ENCODE measurements around the gene GORASP2. TPM values are rescaled to one million over a fixed set of nuclear protein-coding genes. Genes with fewer than 3 reads are reported as not detected.

Gene GORASP2
- total RNA-seq, 1 experiment from 2014 or later = 97.7 TPM

DNA sequence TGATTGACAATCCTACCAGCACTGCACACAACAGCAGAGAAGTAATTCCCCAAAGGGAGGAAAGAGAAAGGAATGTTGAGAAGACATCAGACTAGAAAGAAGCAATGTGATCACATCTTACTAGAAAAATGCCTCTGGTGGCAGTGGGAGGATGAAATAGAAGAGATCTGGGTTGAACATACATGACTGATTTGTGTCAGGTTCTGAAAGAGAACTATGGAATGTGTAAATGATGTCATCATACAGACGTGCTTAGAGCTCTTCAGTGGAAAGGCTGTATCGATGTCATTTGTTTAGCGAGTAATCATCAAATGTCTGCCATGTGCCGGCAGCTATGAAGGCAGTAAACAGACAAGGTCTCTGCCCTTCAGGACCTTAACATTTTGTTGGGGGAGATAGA is 24.9 kb downstream of the GORASP2 start:
- H4K20me1 ChIP-seq (ENCODE audit: control insufficient read depth, insufficient read depth, insufficient read length) = no peaks in the 10 kb centered on the region
- DNase-seq = no peak
- H3K56ac ChIP-seq (ENCODE audit: insufficient read length, low read depth, low read length) = no peak overlapping the region

More for the DNA sequence above, 24.9 kb downstream of the GORASP2 start:
- Histone ChIP-seq H3K18ac (ENCODE audit: insufficient read length, low read depth, low read length) (no peak overlapping the region), H2BK20ac (ENCODE audit: low read depth, low read length, poor library complexity, severe bottlenecking) (no peak overlapping the region), H2BK15ac (ENCODE audit: low read depth, low read length) (no peak overlapping the region), H4K8ac (replicated peaks; ENCODE audit: insufficient read length, low read depth, low read length) (no peak overlapping the region), H3K4ac (ENCODE audit: low read depth, low read length) (no peak overlapping the region), H3K79me2 (ENCODE audit: insufficient read depth, low read length) (no peaks in the 10 kb centered on the region), H2BK12ac (ENCODE audit: insufficient read length, low read depth, low read length) (no peak overlapping the region), H2BK120ac (ENCODE audit: low read depth, low read length, poor library complexity, severe bottlenecking) (no peak overlapping the region), H3K4me2 (ENCODE audit: insufficient read depth, insufficient read length, low read length) (no peak overlapping the region), H3K27ac (ENCODE audit: insufficient read length, low read depth, low read length) (no peak overlapping the region), H3T11ph (ENCODE audit: low read length) (no peak overlapping the region), H3K4me1 (ENCODE audit: insufficient read depth, low read length) (no peaks in the 10 kb centered on the region), H2AK5ac (ENCODE audit: insufficient read length, low read length) (no peak overlapping the region), H3K23ac (ENCODE audit: insufficient read length, low read depth, low read length) (no peak overlapping the region), H3K79me1 (ENCODE audit: insufficient read depth, low read depth, low read length, poor library complexity, severe bottlenecking) (no peaks in the 10 kb centered on the region), H3K23me2 (ENCODE audit: insufficient read length, low read depth, low read length, poor library complexity, severe bottlenecking) (no peaks in the 10 kb centered on the region), H4K91ac (ENCODE audit: insufficient read length, low read depth, low read length) (no peak overlapping the region), H2AFZ (ENCODE audit: low read length) (no peak overlapping the region), H3K9me3 (ENCODE audit: control insufficient read depth, low read depth, low read length) (no peaks in the 10 kb centered on the region), H3K9ac (ENCODE audit: extremely low read depth, insufficient read length, low read length) (no peak overlapping the region), H2BK5ac (ENCODE audit: insufficient read length, low read length) (no peak overlapping the region), H3K14ac (ENCODE audit: insufficient read depth, low read length) (no peak overlapping the region), H4K5ac (ENCODE audit: insufficient read length, low read depth, low read length) (no peak overlapping the region), H3K27me3 (ENCODE audit: insufficient read depth, low read length) (no peaks in the 10 kb centered on the region)
- Mint-ChIP-seq H3K9me3 (no peaks in the 10 kb centered on the region), H3K4me1 (no peaks in the 10 kb centered on the region), H3K27ac (no peak overlapping the region; a peak in 1 of 7 replicates), H3K36me3 (ENCODE audit: insufficient read depth in 1 of 3, low read depth in 3 of 3) (peaks cover 52 to 88% (median 83%) of the 10 kb centered on the region in 3 experiments), H3K4me3 (no peak overlapping the region), H3K27me3 (ENCODE audit: low read depth) (no peaks in the 10 kb centered on the region)
- no CpG with 5 or more reads among the region's 4 CpGs for WGBS (ENCODE audit: extremely low coverage, insufficient read length, low lambda C conversion rate)
- TF ChIP-seq, protein P1, sequence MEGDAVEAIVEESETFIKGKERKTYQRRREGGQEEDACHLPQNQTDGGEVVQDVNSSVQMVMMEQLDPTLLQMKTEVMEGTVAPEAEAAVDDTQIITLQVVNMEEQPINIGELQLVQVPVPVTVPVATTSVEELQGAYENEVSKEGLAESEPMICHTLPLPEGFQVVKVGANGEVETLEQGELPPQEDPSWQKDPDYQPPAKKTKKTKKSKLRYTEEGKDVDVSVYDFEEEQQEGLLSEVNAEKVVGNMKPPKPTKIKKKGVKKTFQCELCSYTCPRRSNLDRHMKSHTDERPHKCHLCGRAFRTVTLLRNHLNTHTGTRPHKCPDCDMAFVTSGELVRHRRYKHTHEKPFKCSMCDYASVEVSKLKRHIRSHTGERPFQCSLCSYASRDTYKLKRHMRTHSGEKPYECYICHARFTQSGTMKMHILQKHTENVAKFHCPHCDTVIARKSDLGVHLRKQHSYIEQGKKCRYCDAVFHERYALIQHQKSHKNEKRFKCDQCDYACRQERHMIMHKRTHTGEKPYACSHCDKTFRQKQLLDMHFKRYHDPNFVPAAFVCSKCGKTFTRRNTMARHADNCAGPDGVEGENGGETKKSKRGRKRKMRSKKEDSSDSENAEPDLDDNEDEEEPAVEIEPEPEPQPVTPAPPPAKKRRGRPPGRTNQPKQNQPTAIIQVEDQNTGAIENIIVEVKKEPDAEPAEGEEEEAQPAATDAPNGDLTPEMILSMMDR (conservative IDR thresholded peaks at IDR 0.05) = no peak

All from H9 (cell line).